Liver (tissue), 3 donors: Measurements from ENCODE around the gene USH2A.

Experiments
- CTCF ChIP-seq: fragments of 150-350 bp; IDR thresholded peaks from 2 replicates; pipeline ENCODE4 v1.5.1; 2017; ENCODE audit warnings: improper control_type of control experiment, low read depth, low read length; ENCODE audit not compliant: missing input control
- JUND ChIP-seq, 2 donors: IDR thresholded peaks; 2 replicates each; pipeline ENCODE4 v1.6.1; 2016; ENCODE audit warnings: antibody characterized with exemption in 2 of 2
- RXRA ChIP-seq, 2 donors: IDR thresholded peaks; 2 replicates each; pipeline ENCODE4 v1.6.1; 2017 to 2018; ENCODE audit warnings: antibody characterized with exemption in 2 of 2, mild to moderate bottlenecking in 1 of 2
- donor health status: healthy.
- donor health status: healthy.

GRCh38 chr1:216111842-216112241 lies 311.4 kb downstream of the USH2A start:
- TF ChIP-seq RXRA (IDR thresholded peaks at IDR 0.05) (no peak), CTCF (peak; percentile 12), JUND (IDR thresholded peaks at IDR 0.05) (no peak)
